Osteoblast (primary cell): ENCODE data around the gene LGSN. TPM values are rescaled to one million over a fixed set of nuclear protein-coding genes. Genes with fewer than 3 reads are reported as not detected.

Experiments used
- DNase-seq: peaks from one replicate; pipeline ENCODE4 v3.0.0; 2011; ENCODE audit warnings: low spot score, mixed read lengths; ENCODE audit not compliant: insufficient read length; ENCODE audit errors: missing footprints
- H2AFZ ChIP-seq: 2 replicates; pipeline ENCODE4 v1.6.0; 2011; ENCODE audit warnings: mild to moderate bottlenecking, low read length
- H3K27ac ChIP-seq: 2 replicates; pipeline ENCODE4 v1.5.1; 2011; ENCODE audit warnings: mild to moderate bottlenecking, low read depth, low read length, moderate library complexity
- H3K27me3 ChIP-seq: 2 replicates; pipeline ENCODE4 v1.6.0; 2012; ENCODE audit warnings: mild to moderate bottlenecking, control low read depth, inconsistent platforms, low read length, moderate library complexity; ENCODE audit not compliant: insufficient read depth
- H3K36me3 ChIP-seq: 2 replicates; pipeline ENCODE4 v1.5.1; 2011; ENCODE audit warnings: mild to moderate bottlenecking, low read length, control low read depth, moderate library complexity; ENCODE audit not compliant: insufficient read depth
- H3K4me1 ChIP-seq: 2 replicates; pipeline ENCODE4 v1.5.1; 2011; ENCODE audit warnings: mild to moderate bottlenecking, low read length, control low read depth, moderate library complexity; ENCODE audit not compliant: insufficient read depth
- H3K4me2 ChIP-seq: 2 replicates; pipeline ENCODE4 v1.6.0; 2011; ENCODE audit warnings: mild to moderate bottlenecking, low read length; ENCODE audit not compliant: insufficient read depth
- H3K4me3 ChIP-seq: fragments of 200-600 bp; sonication (generic); 3 replicates; pipeline ENCODE4 v1.5.1; 2012; ENCODE audit warnings: mild to moderate bottlenecking, low read length, inconsistent platforms; ENCODE audit not compliant: insufficient read depth
- H3K79me2 ChIP-seq: 2 replicates; pipeline ENCODE4 v1.6.0; 2012; ENCODE audit warnings: mild to moderate bottlenecking, low read length, control low read depth, inconsistent platforms; ENCODE audit not compliant: insufficient read depth
- H3K9me3 ChIP-seq: 2 replicates; pipeline ENCODE4 v1.5.1; 2011; ENCODE audit warnings: low read depth, low read length, control low read depth
- H4K20me1 ChIP-seq: 2 replicates; pipeline ENCODE4 v1.6.0; 2012; ENCODE audit warnings: mild to moderate bottlenecking, low read length, control low read depth; ENCODE audit not compliant: insufficient read depth
- CTCF ChIP-seq: IDR thresholded peaks from 2 replicates; pipeline ENCODE4 v1.5.1; 2011; ENCODE audit warnings: mild to moderate bottlenecking, low read depth, low read length, moderate library complexity; ENCODE audit errors: extremely low read depth
- total RNA-seq: library from RNA; depleted of rRNA; stranded (reverse); fragments of >200 nt; gene quantifications from 2 replicates; pipeline ENCODE4 v1.2.3, GENCODE V29; 2012

LGSN gene
- total RNA-seq, 1 donor: not detected

- Histone ChIP-seq H2AFZ (no peak overlapping the region), H3K4me3 (no peak overlapping the region), H3K79me2 (no peaks in the 10 kb centered on the region), H4K20me1 (no peaks in the 10 kb centered on the region), H3K27me3 (no peaks in the 10 kb centered on the region), H3K27ac (no peak overlapping the region), H3K4me1 (no peaks in the 10 kb centered on the region), H3K9me3 (no peaks in the 10 kb centered on the region), H3K36me3 (no peaks in the 10 kb centered on the region), H3K4me2 (no peak overlapping the region)
- no peak for DNase-seq
- TF ChIP-seq CTCF: no peak
These were observed 29.2 kb downstream of the LGSN start for GRCh38 chr6:63290492-63291058.

GRCh38 chr6:63289269-63289872, 30.4 kb downstream of the LGSN start:
- Histone ChIP-seq H3K4me2 (no peak overlapping the region), H3K27ac (no peak overlapping the region), H3K79me2 (no peaks in the 10 kb centered on the region), H3K36me3 (no peaks in the 10 kb centered on the region), H4K20me1 (no peaks in the 10 kb centered on the region), H2AFZ (no peak overlapping the region), H3K4me3 (no peak overlapping the region), H3K9me3 (no peaks in the 10 kb centered on the region), H3K27me3 (no peaks in the 10 kb centered on the region), H3K4me1 (no peaks in the 10 kb centered on the region)
- DNase-seq: no peak
- no peak for TF ChIP-seq CTCF

- Histone ChIP-seq H3K36me3 (no peaks in the 10 kb centered on the region), H4K20me1 (no peaks in the 10 kb centered on the region), H3K9me3 (no peaks in the 10 kb centered on the region), H2AFZ (no peak overlapping the region), H3K4me1 (no peaks in the 10 kb centered on the region), H3K4me2 (no peak overlapping the region), H3K27me3 (no peaks in the 10 kb centered on the region), H3K27ac (no peak overlapping the region), H3K4me3 (no peak overlapping the region), H3K79me2 (no peaks in the 10 kb centered on the region)
- DNase-seq: no peak
- no peak for TF ChIP-seq CTCF
These were observed 39.1 kb downstream of the LGSN start for GRCh38 chr6:63280639-63281180.

GRCh38 chr6:63278916-63279315, 40.9 kb downstream of the LGSN start:
- Histone ChIP-seq H3K36me3 (no peaks in the 10 kb centered on the region), H3K4me2 (no peak overlapping the region), H3K9me3 (no peaks in the 10 kb centered on the region), H3K27ac (no peak overlapping the region), H4K20me1 (no peaks in the 10 kb centered on the region), H3K27me3 (no peaks in the 10 kb centered on the region), H3K4me3 (no peak overlapping the region), H3K79me2 (no peaks in the 10 kb centered on the region), H3K4me1 (no peaks in the 10 kb centered on the region), H2AFZ (no peak overlapping the region)
- TF ChIP-seq CTCF: no peak
- DNase-seq: no peak
